ENCODE data around the gene ACAT1. TPM values are rescaled to one million over a fixed set of nuclear protein-coding genes. Genes with fewer than 3 reads are reported as not detected.
"Not testable (repeated sequence)": the region's sequence is repeated elsewhere in the genome, so short reads cannot be mapped to it uniquely, and the experiment has no call there.

ACAT1 gene
- total RNA-seq, 1 donor from 2014 or later = 404 TPM

GRCh38 chr11:108148556-108148955, 27.2 kb downstream of the ACAT1 start:
- Histone ChIP-seq H3K27me3 (ENCODE audit: low read depth) (no peaks in the 10 kb centered on the region), H3K9me3 (replicated peaks) (no peaks in the 10 kb centered on the region), H3K4me3 (no peak overlapping the region), H3K36me3 (peaks cover 94% of the 10 kb centered on the region), H3K4me1 (peaks cover 18% of the 10 kb centered on the region), H3K27ac (replicated peaks) (peak overlapping the region; percentile 45)
- no peak for DNase-seq
- intact Hi-C loops (cut with micrococcal nuclease) = no loop called here
- TF ChIP-seq CTCF (IDR thresholded peaks at IDR 0.05; ENCODE audit: borderline replicate concordance) = no peak

- no peaks in the 10 kb centered on the region for H3K4me1 ChIP-seq
- no peak for TF ChIP-seq CTCF (IDR thresholded peaks at IDR 0.05; ENCODE audit: borderline replicate concordance)
- no peaks in the 10 kb centered on the region for H3K27me3 ChIP-seq (ENCODE audit: low read depth)
- H3K4me3 ChIP-seq = no peak overlapping the region
- intact Hi-C loops (cut with micrococcal nuclease) = no loop called here
- no peak for DNase-seq
- peaks cover 83% of the 10 kb centered on the region for H3K36me3 ChIP-seq
- H3K27ac ChIP-seq (replicated peaks) = no peak overlapping the region
- H3K9me3 ChIP-seq (replicated peaks) = no peaks in the 10 kb centered on the region
Observed at GRCh38 chr11:108154591-108154990, 33.2 kb downstream of the ACAT1 start.

- DNase-seq = no peak
- intact Hi-C loops (cut with micrococcal nuclease) = no loop called here
- Histone ChIP-seq H3K27ac (replicated peaks) (no peak overlapping the region), H3K36me3 (peaks cover 92% of the 10 kb centered on the region), H3K4me1 (no peaks in the 10 kb centered on the region), H3K4me3 (no peak overlapping the region), H3K27me3 (ENCODE audit: low read depth) (no peaks in the 10 kb centered on the region), H3K9me3 (replicated peaks) (no peaks in the 10 kb centered on the region)
- TF ChIP-seq CTCF (IDR thresholded peaks at IDR 0.05; ENCODE audit: borderline replicate concordance) = no peak
Observed at GRCh38 chr11:108160970-108161566, 39.7 kb downstream of the ACAT1 start.

GRCh38 chr11:108162878-108163277, 41.5 kb downstream of the ACAT1 start:
- intact Hi-C loops (cut with micrococcal nuclease); H3K4me3 ChIP-seq; H3K9me3 ChIP-seq (replicated peaks); H3K4me1 ChIP-seq; H3K27ac ChIP-seq (replicated peaks); H3K27me3 ChIP-seq (ENCODE audit: low read depth); DNase-seq: not testable (repeated sequence)
- peaks cover 98% of the 10 kb centered on the region for H3K36me3 ChIP-seq

- intact Hi-C loops (cut with micrococcal nuclease) = no loop called here
- TF ChIP-seq CTCF (IDR thresholded peaks at IDR 0.05; ENCODE audit: borderline replicate concordance) = no peak
- Histone ChIP-seq H3K36me3 (peaks cover 82% of the 10 kb centered on the region), H3K27ac (replicated peaks) (no peak overlapping the region), H3K27me3 (ENCODE audit: low read depth) (no peaks in the 10 kb centered on the region), H3K9me3 (replicated peaks) (no peaks in the 10 kb centered on the region), H3K4me1 (peaks cover 23% of the 10 kb centered on the region), H3K4me3 (no peak overlapping the region)
- DNase-seq = no peak
Observed at GRCh38 chr11:108167624-108168023, 46.3 kb downstream of the ACAT1 start.

- Histone ChIP-seq H3K27me3 (ENCODE audit: low read depth) (no peaks in the 10 kb centered on the region), H3K9me3 (replicated peaks) (no peaks in the 10 kb centered on the region), H3K4me3 (peak overlapping the region; percentile 42), H3K36me3 (peaks cover 69% of the 10 kb centered on the region), H3K27ac (replicated peaks) (peak overlapping the region; percentile 52), H3K4me1 (peaks cover 23% of the 10 kb centered on the region)
- DNase-seq = no peak
- no peak for TF ChIP-seq CTCF (IDR thresholded peaks at IDR 0.05; ENCODE audit: borderline replicate concordance)
- intact Hi-C loops (cut with micrococcal nuclease) = no loop called here
Observed at GRCh38 chr11:108170184-108170583, 48.8 kb downstream of the ACAT1 start.
